ENCODE measurements around the gene SH2D1A. TPM values are rescaled to one million over a fixed set of nuclear protein-coding genes. Genes with fewer than 3 reads are reported as not detected.
"Not testable (repeated sequence)": the region's sequence is repeated elsewhere in the genome, so short reads cannot be mapped to it uniquely, and the experiment has no call there.

The SH2D1A gene
- total RNA-seq (2.7 TPM), polyA plus RNA-seq (ENCODE audit: insufficient read depth, low read depth, low replicate concordance) (not detected)
- long read RNA-seq, donor 1 = 0 reads
- long read RNA-seq, donor 2 = 0 reads
- long read RNA-seq, donor 3 = 0 reads
- long read RNA-seq, donor 4, partial matches to known transcripts = 0 of 1 reads
- long read RNA-seq, donor 4, other reads (novel, unspliced or antisense) = 0 of 1 reads
- long read RNA-seq, donor 5 = 0 reads
- long read RNA-seq, donor 6 = 0 reads
- long read RNA-seq, donor 7 = 0 reads
- long read RNA-seq, donor 8 = 0 reads
- long read RNA-seq, donor 9 = 0 reads
- long read RNA-seq, donor 10 = 0 reads

GRCh38 chrX:124346117-124346876, at the start of gene SH2D1A:
Gene SH2D1A (plus strand): TSS chrX:124346563. CDS start chrX:124346643, 80 bp downstream.
- H3K9ac ChIP-seq (ENCODE audit: low read length in 3 of 3) = no peak within 1 kb of the TSS
- no peaks in the 10 kb centered on the region for H3K36me3 ChIP-seq (ENCODE audit: control insufficient read depth in 2 of 3, insufficient read depth in 3 of 3, low read length in 3 of 3)
- no peak for TF ChIP-seq CTCF (IDR thresholded peaks at IDR 0.05; ENCODE audit: borderline replicate concordance, extremely low read depth, insufficient read depth)
- H3K4me1 ChIP-seq (ENCODE audit: control insufficient read depth in 2 of 3, insufficient read depth in 2 of 3, low read depth in 1 of 3, low read length in 3 of 3) = no peaks in the 10 kb centered on the region
- no peak within 1 kb of the TSS for H3K27ac ChIP-seq (ENCODE audit: low read depth in 2 of 2, low read length in 2 of 2)
- H3K9me3 ChIP-seq (ENCODE audit: control insufficient read depth in 2 of 3, insufficient read depth in 1 of 3, low read length in 3 of 3) = no peaks in the 10 kb centered on the region
- intact Hi-C loops (cut with DNase I) = no loop called here
- FAIRE-seq (no peak), DNase-seq (no peak)
- H3K4me3 ChIP-seq (ENCODE audit: low read length in 3 of 3) = no peak within 1 kb of the TSS
- H3K27me3 ChIP-seq (ENCODE audit: control insufficient read depth, insufficient read depth, low read length) = no peaks in the 10 kb centered on the region

- H3K9ac ChIP-seq (ENCODE audit: low read length in 3 of 3); H3K4me1 ChIP-seq (ENCODE audit: control insufficient read depth in 2 of 3, insufficient read depth in 2 of 3, low read depth in 1 of 3, low read length in 3 of 3); FAIRE-seq; H3K27ac ChIP-seq (ENCODE audit: low read depth in 2 of 2, low read length in 2 of 2); H3K27me3 ChIP-seq (ENCODE audit: control insufficient read depth, insufficient read depth, low read length); DNase-seq; intact Hi-C loops (cut with DNase I); H3K9me3 ChIP-seq (ENCODE audit: control insufficient read depth in 2 of 3, insufficient read depth in 1 of 3, low read length in 3 of 3); H3K36me3 ChIP-seq (ENCODE audit: control insufficient read depth in 2 of 3, insufficient read depth in 3 of 3, low read length in 3 of 3); H3K4me3 ChIP-seq (ENCODE audit: low read length in 3 of 3): not testable (repeated sequence)
Observed at GRCh38 chrX:124299323-124299722, 47.0 kb upstream of the SH2D1A start.

DNA sequence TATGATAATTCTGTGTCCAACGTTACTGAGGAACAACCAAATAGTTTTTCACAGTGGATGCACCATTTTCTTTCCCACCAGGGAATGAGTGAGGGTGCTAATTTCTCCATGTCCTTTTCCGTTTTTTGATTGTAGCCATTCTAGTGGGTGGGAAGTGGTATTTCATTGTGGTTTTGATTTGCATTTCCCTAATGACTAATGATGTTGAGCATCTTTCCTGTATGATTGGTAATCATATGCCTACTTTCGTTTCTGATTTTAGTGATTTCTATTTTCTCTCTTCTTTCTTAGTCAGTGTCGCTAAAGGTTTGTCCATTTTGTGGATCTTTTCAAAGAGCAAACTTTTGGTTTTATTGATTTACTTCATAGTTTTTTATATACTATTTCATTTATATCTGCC, 46.0 kb upstream of the SH2D1A start:
- H3K9ac ChIP-seq (ENCODE audit: low read length in 3 of 3) = no peak overlapping the region
- H3K4me1 ChIP-seq (ENCODE audit: control insufficient read depth in 2 of 3, insufficient read depth in 2 of 3, low read depth in 1 of 3, low read length in 3 of 3) = no peaks in the 10 kb centered on the region
- FAIRE-seq (no peak), DNase-seq (no peak)
- no peaks in the 10 kb centered on the region for H3K9me3 ChIP-seq (ENCODE audit: control insufficient read depth in 2 of 3, insufficient read depth in 1 of 3, low read length in 3 of 3)
- no peak overlapping the region for H3K27ac ChIP-seq (ENCODE audit: low read depth in 2 of 2, low read length in 2 of 2)
- no peak for TF ChIP-seq CTCF (IDR thresholded peaks at IDR 0.05; ENCODE audit: borderline replicate concordance, extremely low read depth, insufficient read depth)
- H3K4me3 ChIP-seq (ENCODE audit: low read length in 3 of 3) = no peak overlapping the region
- no peaks in the 10 kb centered on the region for H3K27me3 ChIP-seq (ENCODE audit: control insufficient read depth, insufficient read depth, low read length)
- intact Hi-C loops (cut with DNase I) = no loop called here
- H3K36me3 ChIP-seq (ENCODE audit: control insufficient read depth in 2 of 3, insufficient read depth in 3 of 3, low read length in 3 of 3) = no peaks in the 10 kb centered on the region

GRCh38 chrX:124307253-124307907, 39.0 kb upstream of the SH2D1A start:
- TF ChIP-seq CTCF (IDR thresholded peaks at IDR 0.05; ENCODE audit: borderline replicate concordance, extremely low read depth, insufficient read depth) = no peak
- H3K27me3 ChIP-seq (ENCODE audit: control insufficient read depth, insufficient read depth, low read length) = no peaks in the 10 kb centered on the region
- no peaks in the 10 kb centered on the region for H3K36me3 ChIP-seq (ENCODE audit: control insufficient read depth in 2 of 3, insufficient read depth in 3 of 3, low read length in 3 of 3)
- no peaks in the 10 kb centered on the region for H3K9me3 ChIP-seq (ENCODE audit: control insufficient read depth in 2 of 3, insufficient read depth in 1 of 3, low read length in 3 of 3)
- no peaks in the 10 kb centered on the region for H3K4me1 ChIP-seq (ENCODE audit: control insufficient read depth in 2 of 3, insufficient read depth in 2 of 3, low read depth in 1 of 3, low read length in 3 of 3)
- H3K9ac ChIP-seq (ENCODE audit: low read length in 3 of 3) = no peak overlapping the region
- no peak overlapping the region for H3K4me3 ChIP-seq (ENCODE audit: low read length in 3 of 3)
- no peak overlapping the region for H3K27ac ChIP-seq (ENCODE audit: low read depth in 2 of 2, low read length in 2 of 2)
- intact Hi-C loops (cut with DNase I) = no loop called here
- DNase-seq (peak in 1 of 5 donors; percentile 26), FAIRE-seq (no peak)

Measured in kidney (tissue), 22 donors.